GM19455 (cell line): Measurements from ENCODE around the gene YIPF2.
"Not testable (repeated sequence)": the region's sequence is repeated elsewhere in the genome, so short reads cannot be mapped to it uniquely, and the experiment has no call there.

Experiments
- ATAC-seq: cut with Tn5 transposase; IDR thresholded peaks from one replicate; pipeline ENCODE4 v1.9.1; 2021; ENCODE audit not compliant: unreplicated experiment

The YIPF2 gene

GRCh38 chr19:10877608-10878007 is 50.8 kb downstream of the YIPF2 start:
- not testable (repeated sequence) for ATAC-seq

- ATAC-seq: no peak
These were observed 51.8 kb downstream of the YIPF2 start for GRCh38 chr19:10876459-10877240.

GRCh38 chr19:10874024-10874423 is 54.4 kb downstream of the YIPF2 start:
- no peak for ATAC-seq

- ATAC-seq: no peak
These were observed 55.8 kb downstream of the YIPF2 start for GRCh38 chr19:10872546-10873107.
